Caki2 (cell line): ENCODE measurements around the gene POLDIP3. TPM values are rescaled to one million over a fixed set of nuclear protein-coding genes. Genes with fewer than 3 reads are reported as not detected.

Source experiments
- DNase-seq: peaks from one replicate; pipeline ENCODE4 v3.0.0-alpha.2; 2015; ENCODE audit warnings: low read depth
- in situ Hi-C: cut with HindIII; loops from 2 replicates; pipeline ENCODE4 v1.10.0; 2016; ENCODE audit warnings: low sequenced_read_pairs, low pct_unique_long_range_greater_than_20kb, mixed read lengths
- total RNA-seq: library from RNA; depleted of rRNA; stranded (reverse); fragments of >200 nt; shearing (Covaris generic); gene quantifications from 2 replicates; pipeline ENCODE4 v1.2.3, GENCODE V29; 2014; ENCODE audit warnings: low replicate concordance; rRNA removed

Gene POLDIP3
- 10.9 and 15.7 TPM in 2 replicates for total RNA-seq

GRCh38 chr22:42614312-42615091, at the start of gene POLDIP3:
TSS of gene POLDIP3 (minus strand) at chr22:42614883. CDS start at chr22:42614857, 26 bp downstream.
- DNase-seq, result peak; percentile 97
- in situ Hi-C loops, result no loop called here

- DNase-seq, result peak; percentile 68
- in situ Hi-C loops, result no loop called here
Measured at GRCh38 chr22:42661985-42662831, 47.5 kb upstream of the POLDIP3 start.

GRCh38 chr22:42656578-42656977, 41.9 kb upstream of the POLDIP3 start:
- DNase-seq, result no peak
- in situ Hi-C loops, result no loop called here

- in situ Hi-C loops, result no loop called here
- DNase-seq, result peak; percentile 48
Measured at GRCh38 chr22:42655693-42656092, 41.0 kb upstream of the POLDIP3 start.

- in situ Hi-C loops, result no loop called here
Measured at GRCh38 chr22:42654436-42655073, 39.9 kb upstream of the POLDIP3 start.

GRCh38 chr22:42653999-42654398, 39.3 kb upstream of the POLDIP3 start:
- no peak for DNase-seq
- in situ Hi-C loops, result no loop called here

More at GRCh38 chr22:42654436-42655073, 39.9 kb upstream of the POLDIP3 start:
- DNase-seq, result no peak

- peak; percentile 77 for DNase-seq
- in situ Hi-C loops, result no loop called here
Measured at GRCh38 chr22:42651134-42651533, 36.5 kb upstream of the POLDIP3 start.

- peak; percentile 75 for DNase-seq
Measured at GRCh38 chr22:42649246-42650099, 34.8 kb upstream of the POLDIP3 start, which contains the start of gene CYB5R3. TSS of gene CYB5R3 (minus strand) at chr22:42649392. CDS start at chr22:42649315, 77 bp downstream.

GRCh38 chr22:42648368-42649245, 33.9 kb upstream of the POLDIP3 start:
- in situ Hi-C loops, result no loop called here

More at GRCh38 chr22:42649246-42650099, 34.8 kb upstream of the POLDIP3 start, which contains the start of gene CYB5R3:
- in situ Hi-C loops, result no loop called here

GRCh38 chr22:42648017-42648367, 33.3 kb upstream of the POLDIP3 start:
- no peak for DNase-seq
- in situ Hi-C loops, result no loop called here

More at GRCh38 chr22:42648368-42649245, 33.9 kb upstream of the POLDIP3 start:
- DNase-seq, result peak; percentile 48

- in situ Hi-C loops, result no loop called here
- DNase-seq, result no peak
Measured at GRCh38 chr22:42646569-42647525, 32.2 kb upstream of the POLDIP3 start.

GRCh38 chr22:42645938-42646568, 31.4 kb upstream of the POLDIP3 start:
- in situ Hi-C loops, result no loop called here
- DNase-seq, result no peak

- DNase-seq, result no peak
- in situ Hi-C loops, result no loop called here
Measured at GRCh38 chr22:42645341-42645937, 30.8 kb upstream of the POLDIP3 start.

- in situ Hi-C loops, result no loop called here
- DNase-seq, result no peak
Measured at GRCh38 chr22:42644422-42645340, 30.0 kb upstream of the POLDIP3 start.
